NCI-H2171 treated with DMSO at 0.1 percent for 48 hours (cell line): ENCODE data around the gene CAMTA1.

Experiments
- DNase-seq: peaks from one replicate; lab custom pipeline; 2025; lab: John Stamatoyannopoulos, UW

The CAMTA1 gene

DNA sequence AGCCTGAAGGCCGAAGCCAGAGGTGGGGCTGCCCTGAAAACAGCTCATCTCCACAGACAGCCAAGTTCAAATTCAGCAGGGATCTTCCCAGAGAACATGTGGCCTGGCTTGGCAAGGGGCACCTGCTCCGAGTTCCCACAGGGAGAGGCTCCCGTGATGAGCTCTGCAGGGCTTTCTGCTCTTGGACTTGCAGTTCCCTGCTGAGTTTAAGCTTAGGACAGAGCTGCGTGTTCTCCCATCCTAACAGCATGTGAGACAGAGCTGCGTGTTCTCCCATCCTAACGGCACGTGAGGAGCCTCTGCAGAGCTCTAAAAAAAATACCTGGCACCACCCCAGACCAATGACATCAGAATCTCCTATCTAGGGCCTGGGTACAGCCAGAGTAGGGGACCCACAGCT is 872.8 kb downstream of the CAMTA1 start:
- DNase-seq = no peak

DNA sequence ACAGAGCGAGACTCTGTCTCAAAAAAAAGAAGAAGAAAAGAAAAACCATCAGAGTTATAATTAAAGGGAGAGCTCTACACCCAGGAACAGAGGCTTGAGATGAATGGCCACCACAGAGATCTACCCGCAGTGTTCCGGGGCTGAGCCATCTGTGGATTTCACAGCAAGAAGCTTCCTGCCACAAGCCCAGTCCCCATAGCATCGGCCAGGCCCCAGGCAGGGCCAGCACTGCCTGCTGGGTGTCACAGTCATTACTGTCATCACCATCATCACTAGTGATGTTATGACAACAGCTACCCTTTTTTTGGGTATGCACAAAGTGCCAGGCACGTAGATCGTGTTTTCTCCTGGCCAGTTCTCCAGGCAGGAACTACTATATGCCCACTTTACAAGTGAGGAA is 874.3 kb downstream of the CAMTA1 start:
- no peak for DNase-seq

DNA sequence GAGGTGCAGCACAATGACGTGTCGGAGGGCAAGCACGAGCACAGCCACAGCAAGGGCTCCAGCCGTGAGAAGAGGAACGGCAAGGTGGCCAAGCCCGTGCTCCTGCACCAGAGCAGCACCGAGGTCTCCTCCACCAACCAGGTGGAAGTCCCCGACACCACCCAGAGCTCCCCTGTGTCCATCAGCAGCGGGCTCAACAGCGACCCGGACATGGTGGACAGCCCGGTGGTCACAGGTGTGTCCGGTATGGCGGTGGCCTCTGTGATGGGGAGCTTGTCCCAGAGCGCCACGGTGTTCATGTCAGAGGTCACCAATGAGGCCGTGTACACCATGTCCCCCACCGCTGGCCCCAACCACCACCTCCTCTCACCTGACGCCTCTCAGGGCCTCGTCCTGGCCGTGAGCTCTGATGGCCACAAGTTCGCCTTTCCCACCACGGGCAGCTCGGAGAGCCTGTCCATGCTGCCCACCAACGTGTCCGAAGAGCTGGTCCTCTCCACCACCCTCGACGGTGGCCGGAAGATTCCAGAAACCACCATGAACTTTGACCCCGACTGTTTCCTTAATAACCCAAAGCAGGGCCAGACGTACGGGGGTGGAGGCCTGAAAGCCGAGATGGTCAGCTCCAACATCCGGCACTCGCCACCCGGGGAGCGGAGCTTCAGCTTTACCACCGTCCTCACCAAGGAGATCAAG is 878.3 kb downstream of the CAMTA1 start:
- no peak for DNase-seq

DNA sequence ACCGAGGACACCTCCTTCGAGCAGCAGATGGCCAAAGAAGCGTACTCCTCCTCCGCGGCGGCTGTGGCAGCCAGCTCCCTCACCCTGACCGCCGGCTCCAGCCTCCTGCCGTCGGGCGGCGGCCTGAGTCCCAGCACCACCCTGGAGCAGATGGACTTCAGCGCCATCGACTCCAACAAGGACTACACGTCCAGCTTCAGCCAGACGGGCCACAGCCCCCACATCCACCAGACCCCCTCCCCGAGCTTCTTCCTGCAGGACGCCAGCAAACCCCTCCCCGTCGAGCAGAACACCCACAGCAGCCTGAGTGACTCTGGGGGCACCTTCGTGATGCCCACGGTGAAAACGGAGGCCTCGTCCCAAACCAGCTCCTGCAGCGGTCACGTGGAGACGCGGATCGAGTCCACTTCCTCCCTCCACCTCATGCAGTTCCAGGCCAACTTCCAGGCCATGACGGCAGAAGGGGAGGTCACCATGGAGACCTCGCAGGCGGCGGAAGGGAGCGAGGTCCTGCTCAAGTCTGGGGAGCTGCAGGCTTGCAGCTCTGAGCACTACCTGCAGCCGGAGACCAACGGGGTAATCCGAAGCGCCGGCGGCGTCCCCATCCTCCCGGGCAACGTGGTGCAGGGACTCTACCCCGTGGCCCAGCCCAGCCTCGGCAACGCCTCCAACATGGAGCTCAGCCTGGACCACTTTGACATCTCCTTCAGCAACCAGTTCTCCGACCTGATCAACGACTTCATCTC is 879.1 kb downstream of the CAMTA1 start:
- DNase-seq = no peak

DNA sequence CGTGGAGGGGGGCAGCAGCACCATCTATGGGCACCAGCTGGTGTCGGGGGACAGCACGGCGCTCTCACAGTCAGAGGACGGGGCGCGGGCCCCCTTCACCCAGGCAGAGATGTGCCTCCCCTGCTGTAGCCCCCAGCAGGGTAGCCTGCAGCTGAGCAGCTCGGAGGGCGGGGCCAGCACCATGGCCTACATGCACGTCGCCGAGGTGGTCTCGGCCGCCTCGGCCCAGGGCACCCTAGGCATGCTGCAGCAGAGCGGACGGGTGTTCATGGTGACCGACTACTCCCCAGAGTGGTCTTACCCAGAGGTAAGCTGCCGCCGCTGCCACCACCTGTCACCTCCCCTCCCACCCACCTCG is 879.6 kb downstream of the CAMTA1 start:
- no peak for DNase-seq

DNA sequence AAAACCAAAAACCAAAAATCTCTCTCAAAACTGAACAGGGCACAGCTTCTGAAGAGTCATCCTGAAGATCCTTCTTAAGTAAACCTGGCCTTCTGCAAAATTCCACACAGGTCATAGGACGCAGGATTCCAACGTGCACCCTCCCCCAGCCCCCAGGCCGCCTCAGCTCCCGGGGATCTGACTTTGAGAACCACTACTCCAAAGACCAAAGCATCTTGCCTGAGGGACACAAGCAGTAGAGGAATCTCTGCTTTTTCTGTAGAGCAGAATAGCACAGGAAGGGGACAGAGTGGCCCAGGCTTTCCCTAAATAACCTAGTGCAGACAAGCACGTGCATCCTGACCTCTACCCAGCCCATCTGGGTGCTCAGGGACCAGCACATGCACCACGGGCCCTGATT is 881.0 kb downstream of the CAMTA1 start:
- no peak for DNase-seq

DNA sequence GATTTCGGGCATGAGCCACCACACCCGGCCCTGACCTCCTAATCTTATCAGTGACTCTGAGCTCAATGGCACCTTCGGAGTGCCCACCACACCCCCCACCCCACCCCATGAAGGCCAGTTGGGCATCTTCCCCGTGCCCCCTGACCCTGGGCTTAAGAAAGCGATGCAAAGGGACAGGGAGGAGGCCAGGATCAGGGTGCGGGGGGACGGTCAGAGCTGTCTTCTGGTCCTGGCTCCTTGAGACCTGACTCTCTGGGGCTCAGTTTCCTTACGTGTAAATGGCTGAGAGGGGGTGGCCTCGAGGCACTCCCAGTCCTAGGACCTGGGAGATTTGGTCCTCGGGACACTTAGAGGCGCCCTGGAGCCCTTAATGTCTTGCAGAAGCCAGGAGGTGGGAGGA is 881.9 kb downstream of the CAMTA1 start:
- no peak for DNase-seq

DNA sequence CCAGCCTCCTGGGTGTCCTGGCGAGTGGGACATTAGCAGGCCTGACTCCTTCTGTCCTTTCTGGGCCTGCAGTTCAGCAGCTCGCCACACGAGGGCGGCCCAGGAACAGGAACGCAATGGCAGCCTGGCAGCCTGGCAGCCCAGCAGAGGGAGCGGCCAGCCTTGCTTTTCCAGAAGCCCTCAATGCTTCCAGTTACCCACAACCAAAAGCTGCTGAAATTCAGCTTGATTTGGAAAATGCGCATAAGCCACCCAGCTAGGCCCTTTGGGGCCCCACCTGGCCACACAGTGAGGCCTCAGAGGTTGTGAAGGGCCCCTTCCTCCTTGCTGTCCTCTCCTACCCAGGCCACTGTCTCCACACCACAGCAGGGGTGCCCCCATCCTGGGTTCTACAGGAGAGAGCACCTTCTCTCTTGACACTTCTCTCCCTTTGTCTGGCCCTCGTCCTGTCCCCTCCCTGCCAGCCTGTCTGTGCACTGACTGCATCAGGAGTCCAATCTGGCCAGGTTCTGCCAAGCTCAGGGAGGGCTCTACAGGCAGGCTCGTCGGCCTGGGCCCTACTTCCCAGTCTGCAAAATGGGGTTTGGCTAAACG is 882.5 kb downstream of the CAMTA1 start:
- DNase-seq = peak; percentile 61

DNA sequence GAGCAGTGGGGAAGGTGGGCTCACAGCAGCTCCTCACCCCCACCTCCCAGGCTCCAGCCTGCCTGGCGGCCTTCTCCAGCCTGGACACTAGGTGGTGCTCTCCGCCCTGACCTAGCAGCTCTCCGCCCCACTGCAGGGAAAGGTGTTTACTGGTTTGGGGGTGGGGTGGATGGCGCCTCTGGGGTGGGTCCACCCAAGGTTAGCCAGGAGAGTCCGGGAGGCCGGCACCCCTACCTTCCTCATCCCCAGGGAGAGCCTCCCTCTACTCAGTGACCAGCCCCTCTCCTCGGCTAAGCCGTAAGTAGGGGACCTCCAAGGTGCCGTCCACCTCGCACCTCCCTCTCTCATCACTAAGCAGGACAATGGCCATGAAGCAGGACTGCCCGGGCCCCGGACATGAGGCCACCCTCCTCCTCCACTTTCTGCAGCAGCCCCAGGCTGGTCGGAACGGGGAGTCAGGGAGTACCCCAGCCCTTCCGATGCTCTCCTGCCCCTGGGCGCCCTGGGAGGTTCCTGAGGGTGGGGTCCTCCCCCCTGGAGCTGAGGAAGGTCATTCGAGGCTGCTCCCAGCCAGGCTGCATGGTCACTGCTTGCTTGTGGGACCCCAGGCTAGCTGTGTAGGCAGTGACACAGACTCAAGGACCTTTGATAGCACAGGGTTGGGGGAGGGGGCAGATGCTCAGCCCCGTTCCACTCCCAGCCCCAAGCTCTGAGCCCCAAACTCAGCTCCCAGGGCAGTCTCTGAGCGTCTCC is 884.5 kb downstream of the CAMTA1 start:
- DNase-seq = peak; percentile 59

DNA sequence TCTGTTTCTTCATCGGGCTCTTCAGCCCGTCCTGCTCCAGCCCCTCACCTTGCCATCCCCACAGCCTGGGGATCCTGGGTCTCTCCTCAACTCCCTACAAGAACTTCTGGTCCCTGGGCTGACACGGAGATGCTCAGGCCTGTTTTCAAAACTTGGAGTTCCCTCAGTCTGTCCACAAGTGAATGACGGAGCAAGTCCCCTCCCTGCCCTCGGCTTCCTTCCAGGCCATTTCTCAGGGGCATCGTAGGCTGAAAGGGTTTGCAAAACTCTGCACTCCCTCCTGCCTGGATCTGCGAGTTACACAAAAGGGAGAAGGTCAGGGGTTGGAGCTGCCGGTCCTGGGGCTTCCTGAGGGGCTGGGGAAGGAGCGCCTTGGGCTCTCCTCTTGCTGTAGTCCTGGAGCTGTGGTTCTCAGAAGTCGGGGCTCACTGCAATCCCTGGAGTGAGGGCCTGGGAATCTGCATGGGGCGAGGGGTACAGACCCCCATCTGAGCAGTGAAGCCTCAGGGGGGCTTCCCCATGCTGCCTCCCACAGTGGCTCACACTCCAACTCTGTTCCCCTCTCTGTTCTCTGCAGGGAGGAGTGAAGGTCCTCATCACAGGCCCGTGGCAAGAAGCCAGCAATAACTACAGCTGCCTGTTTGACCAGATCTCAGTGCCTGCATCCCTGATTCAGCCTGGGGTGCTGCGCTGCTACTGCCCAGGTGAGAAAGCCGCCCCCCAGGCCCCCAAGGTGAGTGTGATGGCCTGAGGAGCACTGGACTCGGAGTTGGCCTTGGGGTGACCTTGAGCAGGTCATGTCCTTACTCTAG is 885.3 kb downstream of the CAMTA1 start:
- no peak for DNase-seq

DNA sequence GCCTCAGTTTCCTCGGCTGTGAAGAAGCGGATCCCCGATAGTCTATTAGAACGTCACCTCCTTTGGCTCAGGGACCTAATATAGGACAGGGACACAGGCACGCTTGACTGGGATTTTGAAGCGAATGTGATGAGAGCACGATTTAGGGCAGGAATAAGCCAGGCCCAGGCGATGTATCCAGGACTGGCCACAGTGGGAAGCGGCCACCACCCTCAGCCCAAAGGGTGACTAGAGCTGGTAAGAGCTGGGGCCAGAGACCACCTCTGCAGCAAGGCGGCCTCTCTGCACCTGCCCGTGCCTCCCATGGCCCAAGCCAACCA is 885.9 kb downstream of the CAMTA1 start:
- no peak for DNase-seq

DNA sequence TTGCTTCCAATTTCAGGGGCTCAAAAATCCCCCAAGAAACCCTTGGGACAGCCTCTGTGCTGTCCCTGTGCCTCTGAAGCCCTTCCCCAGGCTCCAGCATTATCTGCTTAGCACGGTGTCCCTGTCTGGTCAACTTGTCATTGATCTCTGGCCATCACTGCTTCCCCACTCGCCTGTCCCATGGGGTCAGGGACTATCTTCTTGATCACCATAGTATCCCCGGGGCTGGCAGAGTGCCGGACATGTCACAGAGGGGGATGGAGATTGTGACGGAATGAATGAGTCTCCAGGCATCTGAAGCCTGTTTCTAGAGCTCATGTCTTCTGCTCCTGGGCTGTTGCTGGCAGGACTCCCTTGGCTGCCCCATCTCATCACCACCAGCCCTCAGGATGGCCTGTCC is 886.4 kb downstream of the CAMTA1 start:
- DNase-seq = no peak

DNA sequence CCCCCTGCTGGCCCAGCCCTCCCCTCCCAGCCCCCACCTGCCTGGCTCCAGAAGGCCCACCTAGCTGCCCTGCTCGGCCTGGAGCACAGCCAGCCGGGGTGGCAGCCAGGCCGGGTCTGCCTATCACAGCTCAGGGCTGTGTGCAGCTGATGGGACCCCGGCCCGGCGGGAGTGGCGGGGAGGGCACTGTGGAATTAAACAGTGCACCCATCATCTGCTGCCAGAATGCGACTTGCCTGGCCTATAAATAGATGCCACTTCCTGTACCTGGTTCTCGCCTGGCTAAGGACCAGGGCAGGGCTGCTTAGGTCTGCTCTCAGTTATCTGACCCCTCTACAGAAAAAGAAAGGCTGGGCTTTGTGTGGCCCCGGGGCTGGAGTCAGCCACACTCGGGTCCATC is 887.6 kb downstream of the CAMTA1 start:
- DNase-seq = no peak

DNA sequence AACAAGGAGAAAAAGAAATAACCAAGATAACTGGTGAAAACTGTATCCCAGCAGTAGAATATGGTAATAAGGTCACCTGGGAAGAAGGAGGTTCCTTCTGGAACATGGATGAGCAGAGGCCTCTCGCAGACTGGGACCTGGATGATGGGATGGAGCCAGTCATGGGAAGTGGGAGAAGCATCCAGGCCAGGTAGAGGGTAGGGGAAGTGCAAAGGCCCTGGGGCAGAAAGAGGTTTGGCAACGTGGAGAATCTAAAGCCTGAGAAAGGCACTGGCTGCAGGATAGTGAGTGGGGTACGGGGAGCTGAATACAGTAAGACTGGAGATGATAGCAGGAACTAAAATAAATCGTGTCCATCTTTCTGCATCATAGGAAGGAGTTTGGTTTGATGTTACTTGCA is 889.7 kb downstream of the CAMTA1 start:
- DNase-seq = no peak

DNA sequence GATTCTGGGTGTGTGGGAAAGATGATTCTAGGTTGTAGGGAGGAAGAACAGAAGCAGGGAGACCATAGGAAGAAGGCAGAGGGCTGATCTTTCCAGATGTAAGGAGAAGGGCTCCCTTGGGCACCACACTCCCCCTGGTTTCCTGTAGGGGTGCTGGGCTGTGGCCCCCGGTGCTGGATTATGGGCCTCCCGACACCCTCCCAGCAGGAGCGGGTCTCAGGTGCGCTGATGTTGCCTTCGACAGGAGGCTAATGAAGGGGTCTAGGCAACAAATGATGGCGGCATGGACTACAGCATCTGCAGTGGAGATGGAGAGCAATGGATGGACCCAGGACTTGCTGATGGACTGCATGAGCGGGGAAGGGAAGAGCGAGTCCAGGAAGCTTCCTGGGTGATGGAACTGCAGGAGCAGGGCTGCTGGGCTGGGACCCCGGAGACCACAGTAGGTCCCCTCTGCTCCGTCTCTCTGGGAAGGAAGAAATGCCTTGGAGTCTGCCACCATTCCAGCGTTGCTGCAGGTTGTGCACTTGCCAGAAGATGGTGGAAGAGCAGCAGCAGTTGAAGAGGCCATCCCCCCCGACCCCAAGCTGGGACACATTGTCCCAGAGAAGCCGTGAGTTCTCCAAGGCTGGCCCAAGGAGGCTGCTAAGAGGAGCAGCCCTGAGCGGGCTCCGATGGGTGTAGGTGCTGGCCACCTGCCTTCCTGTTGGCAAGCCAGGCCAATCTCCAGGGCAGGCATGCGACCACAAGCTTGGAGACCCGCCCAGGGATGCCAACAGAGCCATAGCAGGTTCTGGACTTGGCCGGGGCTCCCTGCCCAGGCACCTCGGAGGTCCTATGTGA is 890.4 kb downstream of the CAMTA1 start:
- no peak for DNase-seq

DNA sequence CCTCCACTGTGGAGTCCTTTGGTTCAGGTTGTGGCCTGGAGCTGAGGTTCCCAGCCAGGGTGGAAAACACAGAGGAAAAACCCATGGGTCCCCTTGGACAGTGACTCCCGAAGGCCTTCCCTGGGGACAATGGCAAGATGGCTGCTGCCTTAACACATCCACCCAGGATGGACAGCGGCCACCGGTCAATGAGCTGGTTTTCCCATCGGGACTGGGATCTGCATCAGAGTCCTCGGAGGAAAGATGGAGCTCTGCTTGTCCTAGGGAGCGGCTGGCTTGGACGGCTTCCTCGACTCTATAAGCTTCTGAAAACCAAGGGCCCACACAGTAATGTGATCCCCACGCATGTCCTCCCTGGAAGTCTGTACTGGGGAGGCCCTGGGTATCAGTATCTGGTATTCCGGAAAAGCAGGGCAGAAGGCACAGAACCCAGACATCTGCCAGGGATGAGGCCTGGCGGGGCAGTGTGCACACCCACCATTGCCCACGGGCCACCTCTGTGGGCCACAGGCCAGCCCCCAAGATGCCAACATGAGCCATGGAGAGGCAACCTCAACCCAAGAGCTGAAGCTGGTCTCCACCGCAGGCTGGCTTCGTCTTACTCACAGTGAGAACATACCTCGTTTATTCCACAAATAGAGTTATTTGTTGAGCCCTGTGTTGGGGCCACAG is 891.2 kb downstream of the CAMTA1 start:
- DNase-seq = no peak

DNA sequence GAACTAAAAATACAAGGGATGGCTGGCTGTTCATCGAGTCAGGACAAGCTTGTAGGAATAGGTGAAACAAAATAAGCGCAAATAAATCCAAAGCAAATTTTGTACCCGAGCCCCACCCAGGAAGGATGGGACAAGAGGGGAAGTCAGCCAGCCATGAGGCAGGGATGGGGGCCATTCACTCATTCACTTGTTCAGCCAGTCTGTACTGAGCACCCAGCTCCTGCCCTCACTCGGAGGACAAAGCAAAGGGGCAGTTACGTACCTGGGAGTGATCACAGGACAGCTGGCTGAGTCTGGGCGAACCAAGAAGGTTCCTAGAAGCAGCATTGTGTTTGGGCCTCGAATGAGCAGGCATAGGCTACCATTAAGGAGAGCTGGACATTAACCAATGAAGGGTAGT is 891.9 kb downstream of the CAMTA1 start:
- DNase-seq = no peak

DNA sequence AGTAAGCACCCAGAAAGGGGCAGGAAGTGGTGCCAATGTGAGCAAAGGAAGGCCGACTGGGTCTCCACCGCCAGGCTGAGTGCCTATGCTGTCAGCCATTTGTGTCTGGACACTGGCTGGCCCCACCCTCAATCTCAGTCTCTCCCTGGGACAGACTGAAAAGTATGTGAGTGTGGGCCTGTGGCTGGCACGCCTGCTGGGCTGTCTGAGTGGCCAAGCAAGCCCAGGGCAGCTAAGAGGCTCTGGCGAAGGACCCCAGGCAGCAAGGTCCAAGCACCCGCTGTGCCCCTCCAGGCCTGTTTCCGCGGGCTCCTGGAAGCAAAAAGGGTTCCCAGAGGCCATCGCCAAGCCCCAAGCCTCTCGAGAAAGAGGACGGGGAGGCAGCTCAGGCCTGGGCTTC is 892.6 kb downstream of the CAMTA1 start:
- DNase-seq = no peak

DNA sequence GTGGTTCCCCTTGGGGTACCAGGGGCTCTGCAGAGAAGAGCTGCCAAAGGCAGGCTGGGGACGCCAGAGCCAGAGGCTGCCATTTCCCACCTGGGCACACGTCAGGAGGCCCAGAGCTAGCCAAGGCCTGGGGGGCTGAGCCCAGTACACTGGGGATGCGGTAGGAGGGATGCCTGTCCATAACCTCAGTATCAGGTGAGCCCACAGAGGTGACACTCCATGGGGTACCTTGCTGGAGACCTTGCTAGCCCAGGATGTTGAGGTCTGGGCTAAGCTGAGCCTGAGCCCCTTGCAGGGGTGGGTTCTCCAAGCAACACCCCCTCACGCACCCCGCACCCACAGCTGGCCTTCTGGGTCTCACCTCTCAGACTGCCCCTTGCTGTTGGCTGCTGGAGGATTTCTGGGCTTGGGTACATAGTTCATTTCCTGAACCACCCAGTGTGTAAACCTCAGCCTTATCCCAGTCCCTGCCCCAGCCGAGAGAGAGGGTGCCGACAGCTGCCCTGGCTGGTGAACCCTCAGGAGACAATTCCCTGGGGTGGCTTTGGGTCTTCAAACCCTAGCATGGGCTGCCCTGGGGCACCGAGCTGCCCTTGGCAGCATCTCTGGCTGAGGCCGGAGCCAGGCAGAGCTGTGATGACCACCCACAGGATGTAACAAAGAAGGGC is 893.4 kb downstream of the CAMTA1 start:
- DNase-seq = no peak
